HG02852 (cell line): Measurements from ENCODE around the gene KLHL3.
A peak's percentile ranks its signal among the peaks of the same experiment; 100 is the strongest.
"Not testable (repeated sequence)": the region's sequence is repeated elsewhere in the genome, so short reads cannot be mapped to it uniquely, and the experiment has no call there.

ENCODE experiments used
- ATAC-seq: cut with Tn5 transposase; IDR thresholded peaks from one replicate; pipeline ENCODE4 v1.9.1; 2021; ENCODE audit warnings: mild to moderate bottlenecking, moderate library complexity; ENCODE audit not compliant: unreplicated experiment

Gene KLHL3

GRCh38 chr5:137672881-137673280, 63.0 kb downstream of the KLHL3 start:
- ATAC-seq, result no peak

- ATAC-seq, result no peak
Measured at GRCh38 chr5:137672001-137672400, 63.9 kb downstream of the KLHL3 start.

- ATAC-seq, result no peak
Measured at GRCh38 chr5:137669811-137670210, 66.1 kb downstream of the KLHL3 start.

- ATAC-seq, result no peak
Measured at GRCh38 chr5:137668637-137669036, 67.3 kb downstream of the KLHL3 start.

- ATAC-seq, result no peak
Measured at GRCh38 chr5:137667341-137667740, 68.5 kb downstream of the KLHL3 start.

- no peak for ATAC-seq
Measured at GRCh38 chr5:137666901-137667300, 69.0 kb downstream of the KLHL3 start.

GRCh38 chr5:137666461-137666850, 69.4 kb downstream of the KLHL3 start:
- peak; percentile 56 for ATAC-seq

GRCh38 chr5:137665678-137666460, 70.0 kb downstream of the KLHL3 start:
- peak; percentile 99 for ATAC-seq

- ATAC-seq, result peak; percentile 87
Measured at GRCh38 chr5:137660349-137660817, 75.5 kb downstream of the KLHL3 start.

- ATAC-seq, result no peak
Measured at GRCh38 chr5:137659209-137659608, 76.7 kb downstream of the KLHL3 start.

GRCh38 chr5:137658324-137658723, 77.6 kb downstream of the KLHL3 start:
- ATAC-seq, result no peak

- no peak for ATAC-seq
Measured at GRCh38 chr5:137657073-137657472, 78.8 kb downstream of the KLHL3 start.

- no peak for ATAC-seq
Measured at GRCh38 chr5:137656558-137656957, 79.3 kb downstream of the KLHL3 start.

GRCh38 chr5:137651022-137651421, 84.9 kb downstream of the KLHL3 start:
- ATAC-seq, result no peak

- ATAC-seq, result no peak
Measured at GRCh38 chr5:137649228-137649935, 86.5 kb downstream of the KLHL3 start.

GRCh38 chr5:137648361-137648760, 87.5 kb downstream of the KLHL3 start:
- ATAC-seq, result no peak

GRCh38 chr5:137647401-137647800, 88.5 kb downstream of the KLHL3 start:
- no peak for ATAC-seq

GRCh38 chr5:137646761-137647160, 89.1 kb downstream of the KLHL3 start:
- no peak for ATAC-seq

GRCh38 chr5:137643081-137643480, 92.8 kb downstream of the KLHL3 start:
- ATAC-seq, result not testable (repeated sequence)

GRCh38 chr5:137642091-137642490, 93.8 kb downstream of the KLHL3 start:
- ATAC-seq, result no peak

- no peak for ATAC-seq
Measured at GRCh38 chr5:137641148-137641547, 94.7 kb downstream of the KLHL3 start.

GRCh38 chr5:137639645-137640044, 96.2 kb downstream of the KLHL3 start:
- no peak for ATAC-seq
